HUES48 (cell line): ENCODE results near the gene SLC38A8.

ENCODE experiments used
- H3K27ac ChIP-seq: one replicate; pipeline ENCODE4 v1.7.0; 2013; ENCODE audit warnings: low read depth, low read length, inconsistent platforms
- H3K27me3 ChIP-seq: 2 replicates; pipeline ENCODE4 v1.6.1; 2013; ENCODE audit warnings: mild to moderate bottlenecking, low read length; ENCODE audit not compliant: control insufficient read depth, insufficient read depth
- H3K36me3 ChIP-seq: 2 replicates; pipeline ENCODE4 v1.6.1; 2013; ENCODE audit warnings: low read length; ENCODE audit not compliant: control insufficient read depth, insufficient read depth
- H3K4me1 ChIP-seq: 2 replicates; pipeline ENCODE4 v1.6.1; 2013; ENCODE audit warnings: mild to moderate bottlenecking, low read length; ENCODE audit not compliant: control insufficient read depth, insufficient read depth
- H3K4me3 ChIP-seq: 2 replicates; pipeline ENCODE4 v1.5.1; 2013; ENCODE audit warnings: mild to moderate bottlenecking, low read depth, low read length
- H3K9ac ChIP-seq: 2 replicates; pipeline ENCODE4 v1.6.1; 2013; ENCODE audit warnings: mild to moderate bottlenecking, low read depth, low read length, moderate library complexity
- H3K9me3 ChIP-seq: 2 replicates; pipeline ENCODE4 v1.6.1; 2013; ENCODE audit warnings: low read length; ENCODE audit not compliant: control insufficient read depth, insufficient read depth

Gene SLC38A8

DNA sequence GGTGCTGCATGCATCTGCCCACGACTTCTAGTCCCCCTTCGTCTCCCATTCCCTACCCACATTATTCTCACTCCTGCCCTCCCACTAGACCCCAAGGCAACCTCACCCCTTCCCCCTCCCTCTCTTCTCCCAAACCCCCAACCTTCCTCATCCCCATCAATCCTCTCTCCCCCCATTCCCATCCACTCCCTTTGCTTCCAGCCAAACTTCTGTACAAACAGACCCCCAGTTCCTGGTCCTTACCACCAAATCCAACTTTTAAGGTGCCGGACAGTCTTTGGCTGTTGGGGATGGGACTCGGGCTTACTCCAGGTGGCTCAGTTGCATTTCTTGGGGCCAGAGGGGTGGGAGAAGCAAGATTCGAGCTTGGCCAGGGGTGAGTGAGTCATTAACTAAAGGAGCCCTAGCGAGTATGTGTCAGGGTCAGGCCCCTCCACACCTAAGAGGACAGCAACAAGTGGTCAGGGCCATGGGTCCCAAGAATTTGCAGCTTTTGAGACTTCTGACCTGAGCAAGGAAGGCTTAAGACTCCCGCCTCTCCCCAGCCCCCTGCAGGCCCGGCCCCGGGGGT lies at the start of gene SLC38A8:
SLC38A8 (minus strand) TSS at position 488 of the 571 bp plus-strand sequence. CDS start 638 bp downstream, outside the sequence.
- no peaks in the 10 kb centered on the region for H3K9me3 ChIP-seq
- no peaks in the 10 kb centered on the region for H3K27me3 ChIP-seq
- no peak within 1 kb of the TSS for H3K9ac ChIP-seq
- no peak within 1 kb of the TSS for H3K27ac ChIP-seq
- peaks cover 13% of the 10 kb centered on the region; the same call in 1 of the 2 replicates for H3K4me1 ChIP-seq
- H3K4me3 ChIP-seq: no peak within 1 kb of the TSS
- H3K36me3 ChIP-seq: no peaks in the 10 kb centered on the region

DNA sequence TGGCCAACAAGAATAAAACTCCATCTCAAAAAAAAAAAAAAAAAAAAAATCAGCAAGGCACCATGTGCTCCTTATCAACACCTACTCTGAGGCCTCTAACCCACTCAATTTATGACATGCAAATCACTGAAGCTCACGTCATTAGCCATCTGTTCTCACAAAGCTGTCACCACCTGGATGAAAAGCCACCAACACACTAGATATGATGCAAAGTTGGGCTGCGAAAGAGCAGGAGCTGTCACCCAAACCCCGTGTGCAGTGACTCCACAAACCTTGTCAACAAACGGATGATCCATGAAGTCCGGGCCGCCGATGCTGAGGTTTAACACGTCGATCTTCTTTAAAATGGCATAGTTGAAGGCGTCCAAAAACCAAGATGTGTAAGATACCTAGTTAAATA lies 48.9 kb upstream of the SLC38A8 start:
- Histone ChIP-seq H3K9me3 (no peaks in the 10 kb centered on the region), H3K36me3 (peaks cover 98% of the 10 kb centered on the region), H3K4me3 (no peak overlapping the region), H3K4me1 (no peaks in the 10 kb centered on the region), H3K27ac (no peak overlapping the region), H3K9ac (no peak overlapping the region), H3K27me3 (no peaks in the 10 kb centered on the region)

DNA sequence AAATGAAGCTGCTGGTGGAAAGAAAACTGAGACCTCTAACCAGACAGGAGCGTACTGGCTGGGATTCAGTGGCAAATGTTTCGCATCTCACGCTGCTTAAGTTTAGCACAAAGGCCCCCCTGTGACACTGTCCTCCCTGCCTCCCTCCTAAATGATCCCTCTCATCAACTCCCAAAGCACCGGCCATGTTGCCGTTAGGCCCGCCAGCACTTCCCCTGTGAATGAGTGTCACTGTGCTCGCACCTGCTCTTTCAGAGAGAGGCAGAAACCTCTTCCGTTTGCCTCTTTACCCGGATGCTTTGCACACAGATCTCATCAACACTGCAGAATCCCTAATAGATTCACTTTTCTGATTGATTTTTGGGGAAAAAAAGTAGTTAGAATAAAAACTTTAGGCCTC lies 47.6 kb upstream of the SLC38A8 start:
- peaks cover 96% of the 10 kb centered on the region for H3K36me3 ChIP-seq
- no peaks in the 10 kb centered on the region for H3K27me3 ChIP-seq
- no peak overlapping the region for H3K4me3 ChIP-seq
- H3K27ac ChIP-seq: no peak overlapping the region
- H3K4me1 ChIP-seq: no peaks in the 10 kb centered on the region
- H3K9ac ChIP-seq: no peak overlapping the region
- H3K9me3 ChIP-seq: no peaks in the 10 kb centered on the region

DNA sequence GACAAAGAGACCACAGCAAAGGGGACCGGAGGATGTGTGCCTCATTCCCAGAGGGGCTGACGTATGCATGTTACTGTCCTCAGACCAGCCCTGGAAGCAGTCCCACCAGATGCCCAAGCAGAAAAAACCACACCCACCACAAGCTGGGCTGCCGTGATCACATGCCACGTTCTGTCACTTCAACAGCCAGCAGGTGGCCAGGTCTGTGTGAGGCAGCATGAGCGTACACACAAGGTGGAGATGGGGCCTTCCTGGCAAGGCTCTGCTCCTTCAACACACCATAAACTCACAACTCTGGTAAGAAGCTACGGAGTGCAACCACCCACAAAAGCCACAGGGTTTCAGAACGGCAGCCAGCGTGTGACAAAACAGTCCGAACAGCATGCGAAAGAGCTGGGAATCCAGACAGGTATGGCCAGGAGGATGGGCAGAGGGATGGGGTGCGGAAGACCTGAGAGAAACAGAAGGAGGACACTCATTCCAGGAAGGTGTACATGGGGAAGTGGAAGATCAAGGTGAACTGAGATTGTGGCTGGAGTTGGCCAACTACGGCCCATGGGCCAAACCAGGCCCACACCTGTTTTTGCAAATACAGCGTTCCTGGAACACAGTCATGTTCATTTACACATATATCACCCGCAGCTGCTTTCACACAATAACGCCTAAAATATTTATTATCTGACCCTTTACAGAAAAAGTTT lies 46.2 kb upstream of the SLC38A8 start:
- Histone ChIP-seq H3K4me3 (no peak overlapping the region), H3K27ac (no peak overlapping the region), H3K9ac (no peak overlapping the region), H3K9me3 (no peaks in the 10 kb centered on the region), H3K27me3 (no peaks in the 10 kb centered on the region), H3K4me1 (no peaks in the 10 kb centered on the region), H3K36me3 (peaks cover 92% of the 10 kb centered on the region)

DNA sequence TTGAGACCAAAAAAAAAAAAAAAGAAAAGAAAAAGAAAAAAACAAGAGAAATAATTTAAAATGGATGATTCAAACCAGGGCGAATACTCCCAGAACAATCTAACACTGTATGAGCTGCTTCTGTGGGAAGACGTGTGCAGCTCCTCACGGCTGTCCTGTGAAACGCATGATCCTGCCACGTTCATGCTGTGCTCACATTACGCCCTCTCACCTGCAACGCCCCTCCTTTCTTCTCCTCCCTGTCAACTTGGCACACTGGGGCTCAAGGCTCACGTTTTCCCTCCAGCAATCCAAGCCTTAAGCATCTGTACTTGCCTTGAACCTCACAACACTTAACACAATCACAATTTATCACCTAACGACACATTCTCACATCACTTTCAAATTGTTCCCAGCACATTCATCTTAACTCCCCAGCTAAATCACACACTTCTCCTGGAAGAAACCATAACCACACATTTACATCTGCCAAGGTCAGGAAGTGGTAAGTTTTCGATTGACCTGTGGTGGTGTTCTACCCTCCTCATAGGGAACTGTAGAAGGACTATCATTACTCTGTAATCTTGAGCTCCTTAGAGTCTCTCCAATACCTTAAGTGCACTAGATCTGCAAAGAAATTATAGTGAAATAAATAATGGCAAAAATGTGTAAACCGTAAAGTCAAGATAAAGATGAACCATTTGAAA lies 45.0 kb upstream of the SLC38A8 start:
- peaks cover 86% of the 10 kb centered on the region for H3K36me3 ChIP-seq
- no peak overlapping the region for H3K4me3 ChIP-seq
- no peaks in the 10 kb centered on the region for H3K4me1 ChIP-seq
- no peak overlapping the region for H3K27ac ChIP-seq
- no peak overlapping the region for H3K9ac ChIP-seq
- H3K27me3 ChIP-seq: no peaks in the 10 kb centered on the region
- H3K9me3 ChIP-seq: no peaks in the 10 kb centered on the region

DNA sequence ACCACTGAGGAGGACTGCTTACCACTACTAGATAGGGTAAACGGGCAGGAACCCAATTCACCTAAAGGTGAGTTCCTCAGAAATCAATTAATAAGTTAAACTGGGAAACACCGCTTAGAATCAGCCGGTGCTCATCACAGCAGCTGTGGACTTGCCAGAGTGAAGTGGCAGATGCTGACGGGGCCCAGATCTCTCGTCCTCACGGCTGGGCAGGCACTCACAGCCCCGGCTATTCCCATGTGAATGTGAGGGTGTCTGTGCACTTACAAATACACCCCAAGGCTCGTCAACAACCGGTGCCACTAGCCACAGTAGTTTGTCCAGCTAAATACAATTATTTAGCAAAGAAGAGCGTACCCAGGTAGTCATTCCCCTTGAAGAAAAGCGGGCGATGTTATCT lies 44.4 kb upstream of the SLC38A8 start:
- H3K9me3 ChIP-seq: no peaks in the 10 kb centered on the region
- no peak overlapping the region for H3K9ac ChIP-seq
- H3K4me1 ChIP-seq: no peaks in the 10 kb centered on the region
- no peak overlapping the region for H3K4me3 ChIP-seq
- peaks cover 85% of the 10 kb centered on the region for H3K36me3 ChIP-seq
- H3K27ac ChIP-seq: no peak overlapping the region
- no peaks in the 10 kb centered on the region for H3K27me3 ChIP-seq

DNA sequence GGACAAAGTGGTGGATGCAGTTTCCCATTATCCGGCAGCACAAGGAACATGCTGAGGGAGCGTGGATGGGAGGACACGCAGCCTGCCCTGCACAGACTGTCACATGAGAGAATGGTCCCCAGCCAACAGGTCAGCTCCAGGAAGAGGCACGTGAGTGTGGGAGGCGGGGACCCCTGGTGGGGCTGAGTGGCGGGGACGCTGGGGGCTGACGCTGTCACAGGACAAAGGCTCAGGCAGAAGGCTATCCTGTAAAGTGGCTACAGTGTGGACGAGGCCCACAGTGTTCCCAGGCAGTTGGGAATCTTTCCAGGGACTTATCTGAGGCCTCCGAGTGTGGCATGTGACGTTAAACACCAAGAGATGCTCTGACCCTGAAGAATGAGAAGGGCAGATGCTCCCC lies 43.7 kb upstream of the SLC38A8 start:
- no peaks in the 10 kb centered on the region for H3K9me3 ChIP-seq
- peaks cover 84% of the 10 kb centered on the region for H3K36me3 ChIP-seq
- H3K27ac ChIP-seq: no peak overlapping the region
- H3K27me3 ChIP-seq: no peaks in the 10 kb centered on the region
- no peaks in the 10 kb centered on the region for H3K4me1 ChIP-seq
- H3K9ac ChIP-seq: no peak overlapping the region
- no peak overlapping the region for H3K4me3 ChIP-seq

DNA sequence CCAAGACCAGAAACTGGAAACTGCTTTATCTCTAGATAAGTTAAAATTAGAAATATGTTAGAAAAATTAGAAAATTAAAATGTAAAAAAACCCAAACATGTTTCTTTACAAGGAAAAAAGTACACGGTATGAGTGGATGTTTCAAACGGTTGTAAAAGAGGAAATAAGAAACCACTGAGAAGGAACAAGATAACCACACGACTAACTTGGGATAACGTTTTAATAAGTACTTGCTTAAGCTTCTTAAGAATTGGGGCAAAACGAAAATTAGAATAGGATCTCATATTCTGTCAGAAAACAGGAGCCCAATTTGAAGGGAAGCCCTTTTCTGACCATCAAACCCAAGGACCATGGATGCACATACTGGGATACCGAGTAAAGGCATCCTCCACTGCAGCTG lies 43.2 kb upstream of the SLC38A8 start:
- Histone ChIP-seq H3K27ac (no peak overlapping the region), H3K36me3 (peaks cover 84% of the 10 kb centered on the region), H3K27me3 (no peaks in the 10 kb centered on the region), H3K9me3 (no peaks in the 10 kb centered on the region), H3K4me3 (no peak overlapping the region), H3K4me1 (no peaks in the 10 kb centered on the region), H3K9ac (no peak overlapping the region)

DNA sequence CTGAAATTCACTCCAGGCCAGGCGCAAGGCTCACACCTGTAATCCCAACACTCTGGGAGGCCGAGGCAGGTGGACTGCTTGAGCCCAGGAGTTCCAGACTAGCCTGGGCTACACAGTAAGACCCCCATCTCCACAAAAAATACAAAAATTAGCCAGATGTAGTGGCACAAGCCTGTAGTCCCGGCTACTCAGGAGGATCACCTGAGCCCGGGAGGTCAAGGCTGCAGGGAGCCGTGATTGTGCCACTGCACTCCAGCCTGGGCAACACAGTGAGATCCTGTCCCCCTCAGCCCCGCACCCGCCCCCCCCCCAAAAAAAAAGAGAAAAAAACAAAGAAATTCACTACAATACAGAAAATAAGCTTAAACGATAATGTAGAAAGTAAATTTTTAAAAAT lies 42.7 kb upstream of the SLC38A8 start:
- no peaks in the 10 kb centered on the region for H3K4me1 ChIP-seq
- no peak overlapping the region for H3K4me3 ChIP-seq
- no peak overlapping the region for H3K27ac ChIP-seq
- H3K36me3 ChIP-seq: peaks cover 84% of the 10 kb centered on the region
- H3K9me3 ChIP-seq: no peaks in the 10 kb centered on the region
- no peak overlapping the region for H3K9ac ChIP-seq
- H3K27me3 ChIP-seq: no peaks in the 10 kb centered on the region

DNA sequence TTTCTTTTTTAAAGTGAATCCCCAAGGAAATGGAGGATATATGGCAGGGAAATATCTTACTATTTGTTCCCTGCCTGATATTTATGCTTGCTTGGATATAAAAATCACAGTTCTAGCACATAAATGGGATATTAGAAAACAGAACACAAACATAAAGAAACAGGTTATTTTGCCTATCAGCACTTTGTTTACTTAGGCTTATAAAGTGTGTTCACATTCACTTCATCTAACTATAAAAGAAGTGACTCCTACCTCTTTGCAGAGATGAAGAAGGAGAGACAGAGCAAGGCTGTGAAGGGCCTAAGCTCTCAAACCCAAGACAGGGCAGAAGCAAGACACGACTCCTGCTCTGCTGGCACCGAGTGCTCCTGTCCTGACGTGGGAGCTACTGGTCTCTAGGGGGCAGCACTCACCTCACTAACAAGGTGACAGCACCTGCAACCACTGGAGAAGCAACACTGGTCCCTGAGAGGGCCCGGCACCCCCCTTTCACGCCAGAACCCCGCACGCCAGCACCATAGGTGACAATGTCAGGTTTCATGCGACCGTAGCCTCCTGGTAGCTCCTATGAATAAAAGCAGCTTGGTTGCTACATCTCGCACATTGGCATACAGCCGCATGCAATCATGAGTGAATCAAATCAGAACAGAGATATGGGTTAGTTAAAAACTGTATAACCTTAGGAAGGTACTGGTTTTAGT lies 42.1 kb upstream of the SLC38A8 start:
- Histone ChIP-seq H3K9me3 (no peaks in the 10 kb centered on the region), H3K27me3 (no peaks in the 10 kb centered on the region), H3K4me3 (no peak overlapping the region), H3K9ac (no peak overlapping the region), H3K4me1 (no peaks in the 10 kb centered on the region), H3K36me3 (peaks cover 84% of the 10 kb centered on the region), H3K27ac (no peak overlapping the region)
